GM19452 (cell line): Measurements from ENCODE around the gene HSPA12A.

Source experiments
- ATAC-seq: cut with Tn5 transposase; IDR thresholded peaks from one replicate; pipeline ENCODE4 v1.9.1; 2021; ENCODE audit not compliant: unreplicated experiment

Gene HSPA12A

DNA sequence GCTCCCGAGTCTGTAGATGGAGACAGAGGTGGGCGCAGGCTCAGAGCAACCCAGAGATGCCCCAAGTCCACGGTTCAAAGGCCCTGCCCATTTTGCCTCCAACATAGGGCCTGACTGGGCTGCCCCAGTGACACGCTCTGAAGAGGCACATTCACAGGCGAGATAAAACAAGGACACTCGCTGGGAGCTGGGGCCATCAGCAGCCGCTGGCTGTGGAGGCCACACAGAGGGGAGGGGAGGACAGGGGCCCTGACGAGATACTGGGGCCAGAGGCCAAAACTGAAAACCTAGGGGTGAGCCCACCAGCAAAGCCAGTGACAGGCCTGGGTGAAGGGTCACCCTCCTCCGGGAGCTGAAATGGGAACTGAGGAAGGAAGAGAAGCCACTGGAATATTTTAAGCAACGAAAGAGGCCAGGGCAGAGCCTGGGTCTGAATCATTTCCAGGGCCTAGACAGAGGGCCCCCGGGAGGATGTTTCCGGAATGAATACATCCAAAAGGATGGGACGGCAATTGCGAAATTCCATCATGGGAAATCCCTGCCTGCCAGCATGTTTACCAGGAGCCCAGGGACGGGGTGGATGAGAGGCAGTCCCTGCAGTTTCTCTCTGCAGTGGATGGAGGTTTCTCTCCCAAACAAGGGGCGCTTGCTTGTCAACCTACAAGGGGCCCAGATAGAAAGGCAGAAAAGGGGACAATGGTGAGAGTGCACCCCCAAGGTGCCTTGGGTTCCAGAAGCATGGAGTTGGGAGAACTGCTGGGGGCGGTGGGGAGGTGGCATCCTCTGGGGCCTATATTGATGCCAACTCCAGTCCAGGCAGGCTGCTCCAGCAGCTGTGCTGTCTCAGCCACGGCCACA, 29.0 kb upstream of the HSPA12A start:
- no peak for ATAC-seq

DNA sequence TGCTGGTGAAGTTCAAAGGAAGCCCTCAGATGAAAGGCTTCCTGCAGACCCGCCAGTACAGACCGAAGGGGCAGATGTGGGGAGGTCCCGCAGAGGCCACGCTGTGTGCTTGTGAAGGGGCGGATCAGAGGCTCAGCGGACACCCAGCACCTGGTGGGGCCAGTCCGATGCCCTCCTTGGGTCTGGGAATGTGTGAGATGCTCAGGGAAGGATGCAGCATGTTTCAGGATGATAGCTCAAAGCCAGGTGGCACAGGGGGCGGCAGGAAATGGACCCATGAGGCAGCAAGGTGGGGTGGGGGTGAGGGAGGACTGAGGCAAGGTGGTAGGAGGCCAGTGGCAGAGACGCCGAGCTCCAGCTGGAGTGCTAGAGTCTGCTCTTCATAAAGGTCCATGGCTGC, 27.9 kb upstream of the HSPA12A start:
- ATAC-seq = no peak

DNA sequence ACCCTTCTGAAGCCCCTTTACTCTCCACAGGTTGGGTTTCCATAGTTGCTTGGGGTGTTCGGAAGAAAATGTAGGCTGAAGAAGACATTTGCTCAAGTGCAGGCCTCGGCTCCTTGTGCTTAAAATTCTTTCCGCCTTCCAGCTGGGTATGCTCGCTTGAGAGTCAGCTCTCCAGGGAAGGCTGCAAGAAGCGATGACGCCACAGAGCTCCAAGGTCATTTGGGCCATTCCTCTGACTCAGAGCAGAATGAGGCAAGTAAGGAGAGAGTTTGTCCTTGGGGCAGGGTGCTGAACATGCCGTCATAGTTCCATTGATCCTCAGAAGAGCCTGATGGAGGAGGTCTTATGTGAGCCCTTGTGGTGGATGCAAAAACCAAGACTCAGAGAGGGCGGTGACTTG, 27.4 kb upstream of the HSPA12A start:
- no peak for ATAC-seq

DNA sequence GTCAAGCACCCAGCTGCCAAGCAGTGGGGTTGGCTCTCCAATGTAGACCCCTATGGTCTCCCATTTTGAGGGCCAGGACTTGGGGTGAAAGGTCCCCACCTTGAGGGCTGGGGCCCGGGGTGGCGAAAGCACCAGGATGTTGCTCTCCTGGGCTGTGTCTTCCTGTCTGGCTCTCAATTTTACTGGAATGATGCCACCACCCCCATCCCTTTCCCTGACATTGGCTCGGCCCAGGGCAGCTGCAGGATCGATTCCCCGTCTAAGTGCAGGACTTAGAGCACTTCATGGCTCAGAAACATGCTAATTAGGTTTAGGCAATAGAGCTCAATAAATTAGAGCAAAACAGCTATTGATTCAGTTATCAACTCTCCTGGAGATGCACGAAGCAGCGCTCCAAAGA, 27.0 kb upstream of the HSPA12A start:
- no peak for ATAC-seq

DNA sequence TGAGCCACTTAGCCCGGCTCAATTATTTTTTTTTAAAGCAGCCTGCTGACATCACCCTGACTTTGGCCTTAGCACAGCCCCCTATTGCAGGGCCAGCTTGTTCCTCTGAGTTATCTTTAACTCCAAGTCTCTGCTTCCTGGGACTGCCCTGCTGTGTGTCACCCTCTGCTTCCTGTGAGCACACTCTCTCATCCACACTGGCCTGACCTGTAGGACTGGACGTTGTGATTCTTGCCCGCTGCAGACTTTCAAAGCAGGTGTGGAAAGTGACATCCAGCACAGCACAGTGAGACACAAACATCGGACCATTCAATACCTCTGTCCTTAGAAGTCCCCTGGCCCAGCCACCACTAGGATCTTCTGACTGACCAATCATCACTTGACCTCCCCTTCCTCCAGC, 26.4 kb upstream of the HSPA12A start:
- ATAC-seq = no peak

DNA sequence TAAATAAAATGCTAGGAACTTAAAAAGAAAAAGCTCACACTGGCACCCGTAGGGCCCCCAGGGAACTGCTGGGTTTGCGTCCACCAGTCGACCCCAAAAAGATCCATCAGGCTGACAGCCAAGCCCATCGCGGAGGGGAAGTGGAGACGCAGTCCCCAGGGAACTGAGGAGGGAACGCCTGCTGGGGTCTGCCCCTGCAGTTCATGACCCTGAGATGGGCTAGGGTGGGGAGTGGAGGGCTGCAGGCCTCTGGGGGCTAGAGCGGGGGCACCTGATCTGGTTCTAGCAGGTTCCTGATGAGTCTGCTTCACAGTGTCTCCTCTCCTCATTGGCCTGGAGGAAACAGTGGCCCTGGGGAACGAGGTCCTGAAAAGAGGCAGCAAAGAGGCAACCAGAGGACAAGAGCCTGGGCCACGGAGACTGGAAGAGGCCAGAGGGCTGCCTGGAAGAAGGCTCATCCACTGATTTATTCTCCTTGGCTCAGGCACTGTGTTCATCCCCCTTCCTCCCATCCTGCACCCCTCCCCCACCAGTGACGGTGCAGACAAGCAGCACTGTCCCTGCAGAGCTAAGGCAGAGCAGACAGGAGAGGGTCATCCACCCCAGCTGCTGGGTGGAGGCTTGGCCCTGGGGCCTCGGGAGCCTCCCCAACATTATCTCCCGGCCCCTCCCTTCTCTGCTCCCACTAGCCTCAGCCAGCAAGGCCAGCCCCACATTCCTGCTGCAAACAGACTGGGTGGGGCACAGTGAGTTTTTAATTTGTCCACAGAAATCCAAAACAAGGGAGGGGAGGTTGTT, 24.7 kb upstream of the HSPA12A start:
- ATAC-seq = no peak

DNA sequence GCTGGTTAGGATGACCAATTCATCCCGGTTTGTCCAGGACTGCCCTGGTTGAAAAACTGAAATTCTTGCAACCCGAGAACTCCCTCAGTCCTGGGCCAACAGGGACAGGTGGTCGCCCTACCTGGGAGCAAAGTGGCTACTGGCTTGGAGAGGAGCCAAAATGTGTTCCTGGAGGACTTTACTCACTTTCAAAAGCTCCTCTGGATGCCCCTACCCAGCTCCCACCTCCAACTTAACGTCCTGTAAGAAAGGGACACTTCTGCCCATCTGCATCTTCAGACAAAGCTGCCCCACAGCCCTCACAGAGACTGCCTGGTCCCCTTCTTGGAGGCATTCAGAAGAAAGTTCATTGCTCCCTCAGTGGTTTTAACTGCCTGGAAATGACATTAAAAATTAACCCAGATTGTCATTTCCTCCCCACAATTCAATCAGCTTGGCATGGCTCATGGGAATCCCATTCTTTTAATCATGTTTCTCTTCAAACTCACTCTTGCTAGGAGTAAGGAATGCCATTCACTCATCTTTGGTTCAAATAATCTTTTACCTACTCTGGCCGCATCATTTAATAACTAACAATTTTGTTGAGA, 24.0 kb upstream of the HSPA12A start:
- no peak for ATAC-seq

DNA sequence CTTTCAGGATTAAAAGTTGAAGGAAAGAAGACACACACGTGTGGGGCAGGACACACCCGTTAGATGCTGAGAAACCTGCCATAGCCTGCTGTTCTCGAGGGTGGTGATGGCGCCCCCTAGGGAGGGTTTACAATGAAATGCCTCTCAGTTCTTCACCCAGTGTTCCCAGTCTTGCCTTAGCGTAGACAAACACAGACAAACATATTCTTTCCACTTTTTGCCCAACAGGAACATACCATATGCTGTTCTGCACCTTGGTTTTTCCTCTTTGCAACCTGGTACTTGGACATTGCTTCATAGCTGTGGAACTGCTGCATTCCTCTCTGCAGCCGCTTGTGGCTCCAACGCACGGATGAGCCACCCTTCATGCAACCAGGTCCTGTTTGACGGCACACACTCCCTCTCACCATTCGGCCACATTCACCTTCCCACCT, 23.3 kb upstream of the HSPA12A start:
- ATAC-seq = no peak

DNA sequence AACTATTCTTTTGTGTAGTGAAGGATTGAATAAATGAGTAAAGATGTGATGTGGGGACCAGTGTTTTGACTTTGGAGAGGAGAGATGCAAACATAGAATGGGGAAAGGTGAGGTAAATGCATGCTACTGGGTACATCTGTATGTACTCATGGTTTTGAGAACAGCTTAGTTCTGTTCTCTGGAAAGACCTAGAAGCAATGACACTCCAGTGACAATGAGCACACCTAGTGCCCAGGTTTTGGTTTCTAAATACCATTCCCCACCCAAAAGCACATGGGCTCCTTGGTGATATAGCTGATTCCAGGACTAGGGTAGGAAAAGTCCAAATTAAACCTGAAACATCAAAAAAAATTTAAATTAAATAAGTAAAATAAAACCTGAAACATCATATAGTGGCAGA, 22.6 kb upstream of the HSPA12A start:
- ATAC-seq = no peak

DNA sequence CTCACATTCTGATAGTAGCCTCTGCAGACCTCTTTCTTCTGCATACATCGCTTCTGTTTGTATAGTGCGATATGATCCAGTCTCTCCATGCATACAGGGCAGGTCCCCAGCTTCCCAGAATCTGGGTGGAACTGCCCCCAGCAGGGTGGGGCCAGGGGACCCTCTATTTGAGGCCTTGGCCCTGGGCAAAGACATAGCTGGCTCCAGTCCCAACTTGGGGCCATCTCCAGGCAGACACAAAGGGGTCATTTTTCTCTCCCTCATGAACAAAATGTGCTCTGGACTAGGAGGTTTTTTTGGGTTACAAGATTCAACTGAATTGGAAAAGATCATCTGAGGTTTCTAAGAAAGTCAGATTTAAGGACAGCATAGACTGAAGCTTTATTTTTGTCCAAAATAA, 21.1 kb upstream of the HSPA12A start:
- ATAC-seq = no peak

DNA sequence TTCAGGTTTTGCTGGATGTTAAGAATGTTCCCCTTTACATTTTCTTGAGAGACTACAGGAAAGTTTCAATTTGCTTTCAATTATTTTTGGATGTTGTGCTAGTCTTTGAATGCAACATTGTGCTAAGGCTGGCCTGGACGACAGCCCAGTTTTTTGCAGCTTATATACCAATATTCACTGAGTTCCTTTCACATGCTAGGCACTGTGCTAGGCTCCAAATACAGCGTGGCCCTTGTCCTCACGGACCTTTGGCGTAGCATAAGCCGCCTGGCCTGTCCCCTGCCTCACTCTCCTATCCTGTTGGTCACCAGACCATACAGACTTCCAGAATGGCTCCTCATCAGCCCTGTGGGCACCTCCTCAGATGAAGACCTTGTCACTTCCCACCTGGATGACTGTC, 19.5 kb upstream of the HSPA12A start:
- ATAC-seq = no peak

DNA sequence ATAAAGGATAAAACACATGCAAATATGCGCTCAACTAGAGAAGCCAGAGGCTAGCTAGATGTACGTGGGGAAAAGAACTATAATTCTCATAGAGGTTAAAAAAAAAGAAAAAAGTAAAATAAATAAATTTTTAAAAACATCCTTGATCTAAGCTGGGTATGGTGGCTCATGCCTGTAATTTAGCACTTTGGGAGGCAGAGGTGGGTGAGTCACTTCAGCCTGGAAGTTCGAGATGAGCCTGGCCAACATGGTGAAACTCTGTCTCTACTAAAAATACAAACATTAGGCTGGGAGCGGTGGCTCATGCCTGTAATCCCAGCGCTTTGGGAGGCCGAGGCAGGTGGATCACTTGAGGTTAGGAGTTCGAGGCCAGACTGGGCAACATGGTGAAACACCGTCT, 18.6 kb upstream of the HSPA12A start:
- ATAC-seq = no peak

DNA sequence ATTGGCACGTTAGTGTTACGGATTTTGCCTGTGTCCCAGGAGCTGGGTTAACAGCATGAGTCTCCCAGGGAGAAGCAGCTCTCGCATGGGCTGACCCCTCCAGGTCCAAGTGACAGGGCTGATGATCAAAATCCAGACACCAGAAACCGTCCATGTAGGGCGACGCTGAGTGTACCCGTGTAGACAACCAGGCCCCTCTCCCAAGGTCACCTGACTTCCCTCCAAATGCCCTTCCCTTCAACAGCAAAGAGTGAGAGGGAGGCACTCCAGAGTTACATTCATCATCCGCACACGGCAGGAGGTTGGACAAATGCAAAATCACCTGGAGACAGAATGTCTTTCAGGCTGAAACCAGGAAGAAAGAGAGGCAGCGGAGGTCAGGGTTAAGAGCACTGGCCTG, 14.9 kb upstream of the HSPA12A start:
- no peak for ATAC-seq

DNA sequence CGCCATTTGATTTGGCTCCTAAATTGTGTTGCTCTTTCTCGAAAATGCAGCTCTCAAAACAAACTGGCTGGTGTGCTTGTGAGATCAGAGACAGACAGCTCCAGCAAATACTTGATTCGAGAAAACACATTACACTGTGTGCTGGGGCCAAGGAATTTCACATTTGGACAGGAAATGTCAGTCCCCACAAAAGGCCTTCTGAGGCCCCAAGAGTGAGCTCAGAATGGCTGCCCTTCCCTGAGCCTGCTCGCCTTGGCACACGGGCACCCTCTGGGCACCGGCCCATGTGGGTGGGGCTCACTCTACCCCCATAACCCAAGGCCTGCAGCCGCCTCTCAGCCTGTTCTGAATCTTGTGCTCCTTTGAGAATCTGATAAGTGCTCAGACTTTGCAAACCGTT, 13.9 kb upstream of the HSPA12A start:
- ATAC-seq = no peak

DNA sequence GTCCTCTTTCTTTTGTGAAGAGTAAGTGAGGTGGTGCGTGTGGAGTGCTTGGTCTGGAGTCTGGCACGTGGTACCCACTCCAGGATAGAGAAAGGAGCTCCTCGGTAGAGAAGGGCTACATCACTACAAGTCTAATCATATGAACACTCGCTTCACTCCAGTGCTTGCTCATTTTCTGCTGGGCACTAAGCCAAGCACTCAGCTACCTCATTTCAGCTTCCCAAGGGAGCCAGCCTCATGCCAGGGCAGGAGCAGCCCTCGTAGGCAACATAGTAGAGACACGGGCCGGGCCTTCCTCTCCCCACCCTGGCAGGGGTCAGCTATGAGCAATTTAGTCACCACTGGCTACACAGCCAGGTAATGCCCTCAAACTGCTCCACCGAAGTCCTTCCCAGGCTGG, 11.4 kb upstream of the HSPA12A start:
- no peak for ATAC-seq

DNA sequence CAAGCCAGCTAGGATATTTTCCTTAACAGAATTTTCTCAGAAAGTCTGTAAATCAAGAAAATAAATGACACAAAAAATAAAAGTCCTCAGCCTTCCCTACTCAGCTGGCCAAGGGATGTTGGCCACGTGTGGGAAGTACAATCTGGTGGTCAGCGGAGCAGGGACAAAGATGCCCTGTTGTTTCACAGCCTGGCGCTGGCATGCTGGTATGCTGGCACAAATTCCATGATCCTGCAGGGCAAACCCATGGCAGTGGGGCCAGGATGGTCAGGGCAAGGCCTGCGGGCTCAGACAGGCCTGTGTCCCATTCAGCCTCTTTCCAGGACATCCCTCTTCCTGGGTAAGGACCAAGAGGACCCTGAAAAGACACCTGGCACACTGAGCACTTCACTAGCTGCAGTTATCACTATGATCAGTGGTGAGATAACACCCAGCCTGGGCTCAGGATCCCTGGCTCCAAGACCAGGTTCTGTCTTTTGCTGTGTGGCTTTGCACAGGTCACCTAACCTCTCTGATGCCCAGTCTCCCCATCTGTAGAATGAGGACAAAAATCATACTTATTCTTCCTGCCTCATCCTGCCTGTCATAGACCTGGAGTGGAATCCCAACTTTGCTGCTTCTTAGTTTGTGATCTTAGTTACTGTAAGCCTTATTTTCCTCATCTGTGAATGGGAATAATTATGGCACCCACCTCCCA, 10.8 kb upstream of the HSPA12A start:
- no peak for ATAC-seq

DNA sequence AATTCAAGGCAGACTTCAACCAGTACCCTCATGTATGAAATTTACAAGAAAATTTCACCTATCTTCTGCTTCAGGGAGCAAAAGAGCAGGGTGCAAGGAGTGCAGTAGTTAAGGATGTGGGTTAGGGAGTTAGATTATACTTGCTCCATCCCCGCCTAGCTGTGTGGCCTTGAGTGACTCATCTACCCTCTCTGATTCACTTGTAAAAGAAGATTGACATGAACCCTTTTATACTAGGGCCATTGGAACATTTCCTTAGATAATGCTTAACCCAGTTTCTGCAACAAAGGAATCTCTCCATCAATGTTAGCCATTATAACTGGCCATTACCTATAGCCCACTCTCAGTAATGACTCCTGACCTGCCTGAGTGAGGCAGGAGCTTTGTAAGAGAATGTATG, 10.2 kb upstream of the HSPA12A start:
- ATAC-seq = no peak

DNA sequence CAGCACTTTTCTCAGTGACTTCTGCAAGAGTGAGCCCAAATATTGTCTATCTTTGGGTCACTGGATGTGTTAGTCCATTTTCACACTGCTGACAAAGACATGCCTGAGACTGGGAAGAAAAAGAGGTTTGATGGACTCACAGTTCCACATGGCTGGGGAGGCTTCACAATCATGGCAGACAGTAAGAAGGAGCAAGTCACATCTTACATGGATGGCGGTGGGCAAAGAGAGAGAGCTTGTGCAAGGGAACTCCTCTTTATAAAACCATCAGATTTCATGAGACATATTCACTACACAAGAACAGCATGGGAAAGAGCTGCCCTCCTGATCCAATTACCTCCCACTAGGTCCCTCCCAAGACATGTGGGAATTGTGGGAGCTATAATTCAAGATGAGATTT, 6.1 kb upstream of the HSPA12A start:
- ATAC-seq = no peak

DNA sequence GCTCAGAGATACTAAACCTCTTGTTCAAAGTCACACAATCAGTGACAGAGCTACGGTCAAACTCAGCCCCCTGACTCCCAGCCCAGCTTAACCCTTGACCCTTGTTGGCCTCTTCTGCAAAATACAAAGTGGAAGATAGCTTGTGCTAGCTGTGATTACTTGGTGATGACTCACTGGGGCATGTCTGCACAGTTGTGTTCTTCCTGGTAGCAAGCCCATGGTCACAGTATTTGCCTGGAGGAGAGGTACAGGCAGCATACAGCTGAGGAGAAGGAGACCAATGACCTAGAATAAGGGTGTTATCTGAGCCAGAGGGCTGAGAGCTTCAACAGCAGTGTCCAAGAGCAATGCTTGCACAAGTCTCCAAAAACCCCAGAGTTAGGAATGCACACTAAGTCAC, 5.7 kb upstream of the HSPA12A start:
- no peak for ATAC-seq

DNA sequence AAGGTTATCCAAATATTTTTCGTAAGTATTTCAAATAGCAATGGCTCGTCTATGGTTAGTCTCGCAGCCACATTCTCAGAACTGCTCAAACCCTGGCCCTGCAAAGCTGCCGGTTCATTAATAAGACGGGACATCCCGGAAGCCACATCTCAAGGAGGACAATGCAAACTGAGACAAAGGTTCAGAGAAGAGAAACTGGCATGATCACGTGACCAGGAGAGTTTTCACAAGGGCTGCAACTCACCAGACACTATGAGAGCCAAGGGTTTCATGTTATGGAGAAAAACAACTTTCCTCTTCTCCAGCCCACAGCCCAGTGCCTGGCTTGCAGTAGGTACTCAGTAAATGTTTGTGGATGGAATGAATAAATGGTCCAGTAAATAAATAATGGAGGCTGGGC, 5.0 kb upstream of the HSPA12A start:
- ATAC-seq = no peak

DNA sequence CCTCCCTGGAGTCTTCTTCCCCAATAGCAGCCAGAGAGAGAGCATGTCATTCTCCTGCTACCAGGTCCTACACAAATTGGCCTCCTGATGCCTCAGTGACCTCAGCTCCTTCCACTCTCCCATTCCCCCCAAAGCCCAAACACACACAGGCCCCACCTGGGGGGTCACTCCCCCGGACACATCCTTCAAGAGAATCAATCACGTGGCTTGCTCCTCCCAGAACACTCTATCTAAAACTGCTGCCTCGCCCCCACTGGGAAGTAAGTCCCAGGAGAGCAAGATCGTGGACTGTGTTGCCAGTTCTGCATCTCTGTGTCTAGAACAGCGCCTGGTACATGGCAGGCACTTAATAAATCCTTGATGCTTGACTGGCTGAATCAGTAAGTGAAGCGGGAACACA, 2.5 kb upstream of the HSPA12A start:
- ATAC-seq = no peak
